ENCODE data around the gene LAYN.

Gene LAYN, protein sequence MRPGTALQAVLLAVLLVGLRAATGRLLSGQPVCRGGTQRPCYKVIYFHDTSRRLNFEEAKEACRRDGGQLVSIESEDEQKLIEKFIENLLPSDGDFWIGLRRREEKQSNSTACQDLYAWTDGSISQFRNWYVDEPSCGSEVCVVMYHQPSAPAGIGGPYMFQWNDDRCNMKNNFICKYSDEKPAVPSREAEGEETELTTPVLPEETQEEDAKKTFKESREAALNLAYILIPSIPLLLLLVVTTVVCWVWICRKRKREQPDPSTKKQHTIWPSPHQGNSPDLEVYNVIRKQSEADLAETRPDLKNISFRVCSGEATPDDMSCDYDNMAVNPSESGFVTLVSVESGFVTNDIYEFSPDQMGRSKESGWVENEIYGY

DNA sequence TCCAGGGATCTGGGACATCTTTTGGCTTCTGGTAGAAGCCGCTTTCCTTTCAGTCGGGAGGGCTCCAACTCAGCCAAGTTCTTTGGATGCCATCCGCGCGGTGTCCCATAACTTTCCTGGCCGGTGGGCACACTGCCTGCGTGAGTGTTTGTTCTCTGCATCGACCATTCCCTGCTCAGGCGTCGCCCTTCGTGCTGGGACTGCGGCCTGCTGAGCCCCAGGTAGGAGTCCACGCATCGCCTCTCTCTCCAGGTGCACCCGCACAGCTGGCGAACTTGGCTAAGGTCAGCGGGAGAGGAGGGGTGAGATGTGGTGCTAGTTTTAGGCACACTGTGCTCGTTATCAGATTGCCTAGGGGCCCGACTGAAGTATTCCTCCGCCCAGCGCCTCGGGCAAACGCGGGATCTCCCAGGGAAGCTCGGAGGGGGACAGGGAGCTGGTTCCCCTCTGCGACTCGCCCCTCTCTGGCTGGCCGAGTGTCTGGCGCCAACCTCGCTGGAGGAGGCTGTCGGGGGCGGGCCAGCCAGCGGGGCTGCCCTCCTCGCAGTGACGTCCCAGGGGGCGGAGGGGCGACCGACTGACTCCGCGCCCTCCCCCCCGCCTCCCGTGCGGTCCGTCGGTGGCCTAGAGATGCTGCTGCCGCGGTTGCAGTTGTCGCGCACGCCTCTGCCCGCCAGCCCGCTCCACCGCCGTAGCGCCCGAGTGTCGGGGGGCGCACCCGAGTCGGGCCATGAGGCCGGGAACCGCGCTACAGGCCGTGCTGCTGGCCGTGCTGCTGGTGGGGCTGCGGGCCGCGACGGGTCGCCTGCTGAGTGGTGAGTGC, at the start of gene LAYN:
Gene LAYN (plus strand): TSS at position 607 of the 823 bp plus-strand sequence. CDS start 124 bp downstream, at position 731.
- DNase-seq (ENCODE audit: low spot score): peak; percentile 74

GRCh38 chr11:111494040-111494439, 46.5 kb upstream of the LAYN start:
- no peak for DNase-seq (ENCODE audit: low spot score)

- DNase-seq (ENCODE audit: low spot score): no peak
Observed at GRCh38 chr11:111499483-111499882, 41.0 kb upstream of the LAYN start.

- DNase-seq (ENCODE audit: low spot score): no peak
Observed at GRCh38 chr11:111500481-111500880, 40.0 kb upstream of the LAYN start.

DNA sequence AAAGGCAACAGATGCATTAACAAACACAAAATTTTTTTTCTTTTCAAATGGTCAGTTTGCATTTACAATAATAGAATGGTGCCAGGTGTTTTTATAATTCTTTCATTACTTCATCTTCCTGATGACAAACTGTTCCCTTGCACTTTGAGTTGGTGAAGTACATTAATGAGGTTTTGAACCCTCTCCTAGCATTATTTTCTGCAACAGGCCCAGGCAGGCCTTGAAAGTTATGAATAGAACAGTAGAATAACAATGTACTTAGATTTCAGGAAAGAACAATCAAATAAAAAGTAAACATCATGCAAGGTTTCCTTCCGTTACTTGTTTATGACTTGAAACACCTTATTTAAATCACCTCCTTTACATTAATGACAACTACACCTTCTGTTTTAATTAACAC, 37.9 kb upstream of the LAYN start:
- no peak for DNase-seq (ENCODE audit: low spot score)

DNA sequence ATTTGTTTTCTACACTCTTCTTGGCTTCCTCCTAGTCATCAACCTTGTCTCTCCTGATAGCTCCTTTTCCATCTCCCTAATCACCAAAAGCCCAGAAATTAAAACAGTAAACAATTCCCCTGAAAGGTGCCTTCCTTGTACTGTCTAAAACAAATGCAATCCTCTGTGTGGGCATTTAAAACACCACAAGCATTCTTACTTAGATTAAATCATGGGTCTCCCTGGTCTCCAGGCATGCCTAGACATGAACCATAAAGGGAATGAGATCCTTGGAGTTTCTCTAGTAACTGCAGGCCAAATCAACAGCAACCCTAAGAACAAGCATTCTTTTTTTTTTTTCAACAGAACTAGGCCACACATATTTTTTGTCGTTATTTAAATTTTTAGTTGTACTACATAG, 30.2 kb upstream of the LAYN start:
- DNase-seq (ENCODE audit: low spot score): no peak

DNA sequence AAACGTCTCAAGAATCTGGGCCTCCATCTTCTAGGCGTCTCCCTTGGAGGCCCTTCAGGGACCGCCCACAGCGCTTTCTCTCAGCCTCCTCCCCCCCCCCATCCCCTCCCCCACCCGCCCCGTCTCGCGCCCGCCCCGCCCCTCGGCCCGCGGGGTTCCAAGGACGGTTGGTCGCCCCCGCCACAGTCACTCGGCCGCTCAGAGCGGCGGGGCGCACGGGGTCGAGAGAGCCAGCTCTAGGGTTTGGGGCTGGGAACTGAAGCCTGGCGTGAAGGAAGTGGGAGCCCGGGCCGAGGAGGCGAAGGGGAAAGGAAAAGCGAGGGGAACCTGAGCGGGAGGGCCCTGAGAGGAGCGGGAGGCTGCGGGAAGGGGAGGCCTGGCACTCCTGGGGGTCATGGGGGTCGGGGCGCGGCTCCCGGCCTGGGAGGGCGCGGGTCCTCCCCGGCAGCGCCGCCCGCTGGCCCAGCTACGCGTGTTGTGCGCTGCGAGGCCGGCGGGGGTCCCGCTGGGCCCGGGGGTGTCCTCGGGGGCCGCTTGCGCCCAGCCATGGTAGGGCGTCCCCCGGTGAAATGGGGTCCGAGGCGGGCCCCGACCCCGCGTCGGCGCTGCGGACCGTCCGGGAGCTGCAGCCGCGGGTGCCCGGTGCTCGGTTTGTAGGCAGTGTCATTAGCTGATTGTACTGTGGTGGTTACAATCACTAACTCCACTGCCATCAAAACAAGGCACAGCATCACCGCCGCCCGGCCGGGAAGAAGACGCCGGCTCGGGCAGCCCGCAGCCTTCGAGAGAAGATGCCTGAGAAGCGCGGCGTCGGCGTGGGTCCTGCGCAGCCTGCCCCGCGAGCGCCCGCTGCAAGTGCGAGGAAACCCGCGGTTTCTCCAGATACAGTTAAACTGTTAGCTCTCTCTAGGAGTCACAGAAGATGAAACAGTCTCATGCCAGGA, 28.0 kb upstream of the LAYN start, which contains the start of gene BTG4:
Gene BTG4 (minus strand): TSS at position 91 of the 944 bp plus-strand sequence. CDS start 13,610 bp downstream, outside the sequence.
- peak; percentile 12 for DNase-seq (ENCODE audit: low spot score)

GRCh38 chr11:111513240-111513605, 27.3 kb upstream of the LAYN start:
- DNase-seq (ENCODE audit: low spot score): no peak

DNA sequence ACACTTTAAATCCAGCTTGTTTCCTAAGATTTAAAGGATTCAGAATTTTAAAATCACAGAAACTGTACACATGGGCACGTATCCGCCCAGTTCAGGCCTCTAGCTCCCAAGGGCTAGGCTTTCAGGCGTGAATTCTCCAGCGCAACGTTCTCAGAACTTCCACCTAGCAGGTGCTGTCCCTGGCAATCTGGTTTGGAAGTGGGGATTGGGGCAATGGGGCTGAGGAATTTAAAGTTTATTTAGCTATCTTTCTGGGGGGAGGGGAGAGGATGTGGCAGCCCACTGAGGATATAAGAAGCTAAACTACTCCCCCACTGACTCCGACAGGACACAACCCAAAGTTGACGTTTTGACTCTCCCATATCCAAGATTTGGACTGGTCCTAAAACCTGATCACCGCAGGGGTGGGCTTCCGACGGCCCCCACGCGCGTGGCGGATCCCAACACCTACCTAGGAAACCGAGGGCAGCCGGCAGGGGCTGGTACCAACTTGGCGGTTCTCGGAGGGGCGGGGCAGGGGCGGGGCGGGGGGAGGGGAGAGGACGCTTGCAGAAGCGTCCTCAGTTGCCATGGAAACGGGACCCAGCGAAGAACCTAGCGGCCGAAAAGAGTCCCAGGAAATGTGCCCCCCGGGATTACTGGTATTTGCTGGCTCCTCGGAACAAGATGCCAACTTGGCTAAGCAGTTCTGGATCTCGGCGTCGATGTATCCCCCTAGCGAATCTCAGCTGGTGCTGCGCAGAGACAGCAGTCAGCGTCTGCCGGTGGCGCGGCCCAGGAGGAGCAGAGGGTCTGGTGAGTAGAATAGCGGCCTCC, 26.1 kb upstream of the LAYN start, which contains the start of gene HOATZ:
Gene HOATZ (plus strand): TSS at position 563 of the 816 bp plus-strand sequence. CDS start 7 bp downstream, at position 570.
- DNase-seq (ENCODE audit: low spot score): peak; percentile 34

- no peak for DNase-seq (ENCODE audit: low spot score)
Observed at GRCh38 chr11:111515591-111515990, 24.9 kb upstream of the LAYN start.

DNA sequence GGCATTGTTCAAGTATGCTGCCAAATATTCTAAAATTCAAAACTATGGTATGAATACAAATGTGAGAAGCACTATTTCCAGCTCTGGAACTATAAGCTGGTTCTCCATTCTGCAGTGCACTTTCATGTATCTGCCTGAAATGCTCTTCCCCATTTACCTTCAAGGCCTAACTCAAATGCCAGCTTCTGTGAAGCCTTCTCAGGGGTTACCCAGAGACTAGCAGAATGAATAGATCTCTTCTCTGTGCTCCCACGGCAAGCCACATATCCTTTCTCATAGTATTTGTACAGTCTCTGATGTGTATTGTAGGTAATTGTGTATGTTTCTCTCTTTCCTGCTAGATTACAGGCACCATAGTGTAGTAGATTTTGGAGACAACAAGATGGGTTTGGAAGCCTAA, 21.9 kb upstream of the LAYN start:
- DNase-seq (ENCODE audit: low spot score): no peak

GRCh38 chr11:111520560-111520959, 20.0 kb upstream of the LAYN start:
- DNase-seq (ENCODE audit: low spot score): no peak

DNA sequence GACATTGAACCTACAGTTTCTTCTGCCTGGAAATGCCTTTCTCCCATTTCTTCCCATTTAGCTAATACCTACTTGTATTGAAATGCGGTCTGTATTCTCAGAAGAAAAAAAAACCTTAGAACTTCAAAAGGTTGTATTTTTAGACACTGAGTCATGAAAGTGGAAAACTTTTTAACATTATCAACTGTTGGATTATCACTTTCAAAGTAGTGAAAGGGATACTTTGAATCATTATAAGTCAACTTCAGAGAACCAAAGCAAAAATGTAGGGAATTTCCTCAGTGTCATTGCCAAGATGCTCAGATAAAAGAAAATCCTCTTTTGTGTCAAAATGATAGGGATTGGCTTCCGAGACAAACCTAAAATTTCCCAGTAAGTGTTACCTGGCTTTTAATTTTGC, 19.4 kb upstream of the LAYN start:
- DNase-seq (ENCODE audit: low spot score): no peak

- DNase-seq (ENCODE audit: low spot score): no peak
Observed at GRCh38 chr11:111522426-111522825, 18.1 kb upstream of the LAYN start.

- no peak for DNase-seq (ENCODE audit: low spot score)
Observed at GRCh38 chr11:111523343-111523742, 17.2 kb upstream of the LAYN start.

DNA sequence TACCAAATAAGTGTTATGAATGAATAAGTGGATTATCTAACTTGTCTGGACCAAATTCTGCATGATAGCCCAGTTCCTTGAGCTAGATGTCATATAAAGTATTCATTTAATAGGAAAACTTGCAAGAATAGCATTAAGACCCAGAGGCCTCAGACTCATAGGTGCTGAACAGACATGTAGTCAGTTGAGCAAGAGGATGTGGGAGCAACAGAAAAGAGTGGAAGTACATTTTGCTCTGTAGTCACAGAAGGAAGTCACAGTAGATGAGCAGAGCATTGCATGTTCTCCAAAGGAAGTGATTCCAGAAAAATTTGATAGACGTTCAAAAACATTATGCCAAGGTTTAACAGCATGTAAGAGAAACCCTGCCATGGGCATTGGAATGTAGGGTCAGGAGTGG, 16.5 kb upstream of the LAYN start:
- no peak for DNase-seq (ENCODE audit: low spot score)

DNA sequence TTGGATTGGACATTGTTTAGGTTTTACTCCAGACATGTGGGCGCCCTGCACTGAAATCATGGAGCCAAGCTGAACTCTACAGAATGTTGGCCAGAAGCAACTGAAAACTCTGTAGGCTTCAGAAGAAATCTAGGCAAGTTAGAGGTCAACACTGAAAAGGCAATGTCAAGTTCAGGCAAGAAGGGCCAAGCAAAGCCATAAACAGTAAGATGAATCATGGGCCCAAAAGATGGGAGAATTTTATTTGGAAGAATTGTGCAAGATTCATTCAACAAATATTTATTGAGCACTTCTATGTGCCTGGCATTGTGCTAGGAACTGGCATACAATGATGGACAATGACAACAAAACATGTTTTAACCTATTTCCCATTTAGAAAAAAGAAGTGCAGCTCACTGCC, 15.1 kb upstream of the LAYN start:
- DNase-seq (ENCODE audit: low spot score): no peak

GRCh38 chr11:111526501-111526900, 14.0 kb upstream of the LAYN start:
- DNase-seq (ENCODE audit: low spot score): no peak

- DNase-seq (ENCODE audit: low spot score): no peak
Observed at GRCh38 chr11:111527279-111527678, 13.2 kb upstream of the LAYN start.

DNA sequence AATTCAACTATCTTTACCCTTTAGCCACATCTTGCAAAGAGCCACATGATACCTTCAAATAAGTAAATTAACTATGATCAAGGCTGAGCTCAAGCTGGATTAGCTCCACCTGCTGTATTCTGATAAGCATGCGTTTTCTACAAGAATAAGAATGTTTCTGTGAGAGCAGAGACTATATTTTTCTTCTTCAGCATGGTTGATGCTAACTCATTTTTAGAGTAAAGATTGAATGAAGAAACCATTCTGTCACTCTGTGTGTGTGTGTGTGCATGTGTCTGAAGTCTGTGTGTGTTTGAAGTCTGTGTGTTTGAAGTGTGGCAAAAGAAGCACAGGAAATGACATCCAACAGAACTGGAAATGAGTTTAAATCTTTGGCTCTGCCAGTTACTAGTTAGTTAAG, 12.0 kb upstream of the LAYN start:
- no peak for DNase-seq (ENCODE audit: low spot score)

- DNase-seq (ENCODE audit: low spot score): no peak
Observed at GRCh38 chr11:111530091-111530490, 10.4 kb upstream of the LAYN start.

All from Ammon's horn (tissue), 1 donor.